Measurements from ENCODE around the gene LRRC37A3.
"Not testable (repeated sequence)": the region's sequence is repeated elsewhere in the genome, so short reads cannot be mapped to it uniquely, and the experiment has no call there.

LRRC37A3 gene

GRCh38 chr17:64919289-64920025 lies at the start of gene LRRC37A3:
Gene LRRC37A3, minus strand, starts transcription at chr17:64919478. Its CDS starts 22,221 bp downstream, at chr17:64897257.
- not testable (repeated sequence) for H3K36me3 ChIP-seq (ENCODE audit: control insufficient read depth, low read depth, low read length); H3K27ac ChIP-seq (ENCODE audit: low read length); H3K4me1 ChIP-seq (ENCODE audit: control insufficient read depth, low read depth, low read length); H3K9me3 ChIP-seq (ENCODE audit: control insufficient read depth, low read depth, low read length); H3K27me3 ChIP-seq (ENCODE audit: control insufficient read depth, insufficient read depth, low read length)
- peak within 1 kb of the TSS; percentile 67 for H3K4me3 ChIP-seq (ENCODE audit: low read length)
- peak within 1 kb of the TSS; percentile 51 for H3K9ac ChIP-seq (ENCODE audit: low read length)

GRCh38 chr17:64965873-64966287 lies 46.6 kb upstream of the LRRC37A3 start:
- Histone ChIP-seq H3K9ac (ENCODE audit: low read length) (peak overlapping the region; percentile 36), H3K27me3 (ENCODE audit: control insufficient read depth, insufficient read depth, low read length) (peaks cover 12% of the 10 kb centered on the region), H3K4me3 (ENCODE audit: low read length) (peak overlapping the region; percentile 37)
- H3K36me3 ChIP-seq (ENCODE audit: control insufficient read depth, low read depth, low read length); H3K27ac ChIP-seq (ENCODE audit: low read length); H3K4me1 ChIP-seq (ENCODE audit: control insufficient read depth, low read depth, low read length); H3K9me3 ChIP-seq (ENCODE audit: control insufficient read depth, low read depth, low read length): not testable (repeated sequence)

GRCh38 chr17:64965256-64965872 lies 46.1 kb upstream of the LRRC37A3 start:
- not testable (repeated sequence) for H3K27ac ChIP-seq (ENCODE audit: low read length); H3K4me1 ChIP-seq (ENCODE audit: control insufficient read depth, low read depth, low read length); H3K9me3 ChIP-seq (ENCODE audit: control insufficient read depth, low read depth, low read length); H3K36me3 ChIP-seq (ENCODE audit: control insufficient read depth, low read depth, low read length)
- Histone ChIP-seq H3K4me3 (ENCODE audit: low read length) (peak overlapping the region; percentile 33), H3K9ac (ENCODE audit: low read length) (peak overlapping the region; percentile 36), H3K27me3 (ENCODE audit: control insufficient read depth, insufficient read depth, low read length) (peaks cover 12% of the 10 kb centered on the region)

GRCh38 chr17:64964796-64965195 lies 45.5 kb upstream of the LRRC37A3 start:
- Histone ChIP-seq H3K9me3 (ENCODE audit: control insufficient read depth, low read depth, low read length) (no peaks in the 10 kb centered on the region), H3K9ac (ENCODE audit: low read length) (no peak overlapping the region), H3K27me3 (ENCODE audit: control insufficient read depth, insufficient read depth, low read length) (peaks cover 12% of the 10 kb centered on the region), H3K4me3 (ENCODE audit: low read length) (no peak overlapping the region), H3K36me3 (ENCODE audit: control insufficient read depth, low read depth, low read length) (no peaks in the 10 kb centered on the region), H3K4me1 (ENCODE audit: control insufficient read depth, low read depth, low read length) (peaks cover 4% of the 10 kb centered on the region), H3K27ac (ENCODE audit: low read length) (no peak overlapping the region)

- H3K27ac ChIP-seq (ENCODE audit: low read length); H3K4me3 ChIP-seq (ENCODE audit: low read length); H3K9me3 ChIP-seq (ENCODE audit: control insufficient read depth, low read depth, low read length); H3K36me3 ChIP-seq (ENCODE audit: control insufficient read depth, low read depth, low read length); H3K4me1 ChIP-seq (ENCODE audit: control insufficient read depth, low read depth, low read length); H3K9ac ChIP-seq (ENCODE audit: low read length): not testable (repeated sequence)
- peaks cover 12% of the 10 kb centered on the region for H3K27me3 ChIP-seq (ENCODE audit: control insufficient read depth, insufficient read depth, low read length)
Observed at GRCh38 chr17:64963814-64964213, 44.5 kb upstream of the LRRC37A3 start.

GRCh38 chr17:64961563-64962378 lies 42.5 kb upstream of the LRRC37A3 start:
- H3K27ac ChIP-seq (ENCODE audit: low read length); H3K4me1 ChIP-seq (ENCODE audit: control insufficient read depth, low read depth, low read length); H3K9ac ChIP-seq (ENCODE audit: low read length); H3K9me3 ChIP-seq (ENCODE audit: control insufficient read depth, low read depth, low read length); H3K36me3 ChIP-seq (ENCODE audit: control insufficient read depth, low read depth, low read length); H3K4me3 ChIP-seq (ENCODE audit: low read length): not testable (repeated sequence)
- peaks cover 12% of the 10 kb centered on the region for H3K27me3 ChIP-seq (ENCODE audit: control insufficient read depth, insufficient read depth, low read length)

- no peak overlapping the region for H3K27ac ChIP-seq (ENCODE audit: low read length)
- no peaks in the 10 kb centered on the region for H3K4me1 ChIP-seq (ENCODE audit: control insufficient read depth, low read depth, low read length)
- H3K4me3 ChIP-seq (ENCODE audit: low read length): no peak overlapping the region
- no peaks in the 10 kb centered on the region for H3K36me3 ChIP-seq (ENCODE audit: control insufficient read depth, low read depth, low read length)
- H3K27me3 ChIP-seq (ENCODE audit: control insufficient read depth, insufficient read depth, low read length): no peaks in the 10 kb centered on the region
- H3K9me3 ChIP-seq (ENCODE audit: control insufficient read depth, low read depth, low read length): no peaks in the 10 kb centered on the region
- no peak overlapping the region for H3K9ac ChIP-seq (ENCODE audit: low read length)
Observed at GRCh38 chr17:64951877-64952276, 32.6 kb upstream of the LRRC37A3 start.

GRCh38 chr17:64950871-64951270 lies 31.6 kb upstream of the LRRC37A3 start:
- Histone ChIP-seq H3K27me3 (ENCODE audit: control insufficient read depth, insufficient read depth, low read length) (no peaks in the 10 kb centered on the region), H3K9ac (ENCODE audit: low read length) (no peak overlapping the region), H3K36me3 (ENCODE audit: control insufficient read depth, low read depth, low read length) (no peaks in the 10 kb centered on the region), H3K4me1 (ENCODE audit: control insufficient read depth, low read depth, low read length) (no peaks in the 10 kb centered on the region), H3K27ac (ENCODE audit: low read length) (no peak overlapping the region), H3K9me3 (ENCODE audit: control insufficient read depth, low read depth, low read length) (no peaks in the 10 kb centered on the region), H3K4me3 (ENCODE audit: low read length) (no peak overlapping the region)

- no peaks in the 10 kb centered on the region for H3K27me3 ChIP-seq (ENCODE audit: control insufficient read depth, insufficient read depth, low read length)
- no peak overlapping the region for H3K9ac ChIP-seq (ENCODE audit: low read length)
- H3K36me3 ChIP-seq (ENCODE audit: control insufficient read depth, low read depth, low read length): no peaks in the 10 kb centered on the region
- H3K27ac ChIP-seq (ENCODE audit: low read length): no peak overlapping the region
- H3K9me3 ChIP-seq (ENCODE audit: control insufficient read depth, low read depth, low read length): no peaks in the 10 kb centered on the region
- no peak overlapping the region for H3K4me3 ChIP-seq (ENCODE audit: low read length)
- no peaks in the 10 kb centered on the region for H3K4me1 ChIP-seq (ENCODE audit: control insufficient read depth, low read depth, low read length)
Observed at GRCh38 chr17:64947152-64947551, 27.9 kb upstream of the LRRC37A3 start.

GRCh38 chr17:64941761-64942160 lies 22.5 kb upstream of the LRRC37A3 start:
- Histone ChIP-seq H3K36me3 (ENCODE audit: control insufficient read depth, low read depth, low read length) (no peaks in the 10 kb centered on the region), H3K27me3 (ENCODE audit: control insufficient read depth, insufficient read depth, low read length) (no peaks in the 10 kb centered on the region), H3K4me1 (ENCODE audit: control insufficient read depth, low read depth, low read length) (no peaks in the 10 kb centered on the region), H3K4me3 (ENCODE audit: low read length) (no peak overlapping the region), H3K9me3 (ENCODE audit: control insufficient read depth, low read depth, low read length) (no peaks in the 10 kb centered on the region), H3K9ac (ENCODE audit: low read length) (no peak overlapping the region), H3K27ac (ENCODE audit: low read length) (no peak overlapping the region)

GRCh38 chr17:64941045-64941444 lies 21.8 kb upstream of the LRRC37A3 start:
- Histone ChIP-seq H3K4me1 (ENCODE audit: control insufficient read depth, low read depth, low read length) (no peaks in the 10 kb centered on the region), H3K27ac (ENCODE audit: low read length) (no peak overlapping the region), H3K36me3 (ENCODE audit: control insufficient read depth, low read depth, low read length) (no peaks in the 10 kb centered on the region), H3K9me3 (ENCODE audit: control insufficient read depth, low read depth, low read length) (no peaks in the 10 kb centered on the region), H3K9ac (ENCODE audit: low read length) (no peak overlapping the region), H3K27me3 (ENCODE audit: control insufficient read depth, insufficient read depth, low read length) (no peaks in the 10 kb centered on the region), H3K4me3 (ENCODE audit: low read length) (no peak overlapping the region)

Data from iPS-18a (cell line).